Right lobe of liver (tissue), 6 donors: ENCODE data around the gene HSF2BP. TPM values are rescaled to one million over a fixed set of nuclear protein-coding genes. Genes with fewer than 3 reads are reported as not detected.
"Not testable (repeated sequence)": the region's sequence is repeated elsewhere in the genome, so short reads cannot be mapped to it uniquely, and the experiment has no call there.

Experiments
- ATAC-seq, 4 donors: fragments of 200-7000 bp; cut with Tn5 transposase; one replicate each; pipeline ENCODE4 v1.9.1; 2020; ENCODE audit warnings: mild to moderate bottlenecking in 4 of 4, moderate library complexity in 4 of 4
- DNase-seq, 3 donors: peaks; one replicate each; pipeline ENCODE4 v3.0.0-alpha.2; 2020
- H3K27ac ChIP-seq, 3 donors: fragments of 200-600 bp; one replicate each; pipeline ENCODE4 v1.8.0; 2022
- H3K27me3 ChIP-seq, 2 donors: fragments of 200-600 bp; one replicate each; pipeline ENCODE4 v1.8.0; 2022
- H3K36me3 ChIP-seq, 4 donors: fragments of 200-600 bp; sonication (generic) in 1 of 4; one replicate each; pipeline versions ENCODE4 v1.5.1 to v1.8.0; 2017 to 2022; ENCODE audit warnings: control low read depth in 1 of 4
- H3K4me1 ChIP-seq, 4 donors: fragments of 200-600 bp; sonication (generic) in 1 of 4; one replicate each; pipeline versions ENCODE4 v1.5.1 to v1.8.0; 2017 to 2022; ENCODE audit warnings: control low read depth in 1 of 4
- H3K4me3 ChIP-seq, 3 donors: fragments of 200-600 bp; one replicate each; pipeline ENCODE4 v1.8.0; 2022
- H3K9me3 ChIP-seq, 4 donors: fragments of 200-600 bp; sonication (generic) in 1 of 4; one replicate each; pipeline versions ENCODE4 v1.5.1 to v1.8.0; 2017 to 2022; ENCODE audit warnings: control low read depth in 1 of 4
- CTCF ChIP-seq, 4 donors: fragments of 200-600 bp in 3 of 4; fragments of 450-650 bp in 1 of 4; IDR thresholded peaks; one replicate each; pipeline versions ENCODE4 v1.5.1 to v1.8.0; 2016 to 2022; ENCODE audit warnings: antibody characterized with exemption in 4 of 4, mild to moderate bottlenecking in 2 of 4
- POLR2A ChIP-seq: fragments of 450-650 bp; IDR thresholded peaks from one replicate; pipeline ENCODE4 v1.6.1; 2017; ENCODE audit warnings: antibody characterized with exemption, mild to moderate bottlenecking
- WGBS: methylation state at CpG from one replicate; pipeline ENCODE4 v1.1.6; 2018; ENCODE audit warnings: low coverage, low lambda C conversion rate; ENCODE audit not compliant: insufficient coverage; ENCODE audit errors: missing lambda C conversion rate; 5-methylcytosine and 5-hydroxymethylcytosine counted together
- intact Hi-C, 2 donors: fragments of 100-400 bp; cut with DNase I; formaldehyde crosslinking; loops; one replicate each; pipeline versions ENCODE4 v1.11.2 to v1.14.1; 2022
- total RNA-seq, 6 experiments: library from RNA; depleted of rRNA in 2 of 6; stranded (reverse); fragments of >200 nt in 2 of 6; fragmentation: NEBNext Ultra II Directional in 3 of 6; extraction: Animal tissue kit (Norgen Biotek cat#: 25700) in 3 of 6; gene quantifications; one replicate each; pipeline versions ENCODE4 v1.1.0 to v1.2.4, GENCODE V29; 2016 to 2023
- donor health status: DM: no; HTN: yes; CAD: no.
- donor health status: DM: no; HTN: no; CAD: no.
- donor health status: DM: no; HTN: no; CAD: no.
- donor health status: DM: no; HTN: yes; CAD: no.
- donor health status: DM: no; HTN: yes; CAD: no.

The HSF2BP gene
- total RNA-seq, 6 experiments from 2014 or later: 0.25 to 0.62 (median 0.37) TPM; not detected in 2

GRCh38 chr21:43684424-43684823, 25.1 kb upstream of the HSF2BP start:
- Histone ChIP-seq H3K9me3 (no peaks in the 10 kb centered on the region), H3K4me3 (no peak overlapping the region), H3K4me1 (peaks cover 0 to 9% (median 0%) of the 10 kb centered on the region in 4 donors), H3K27ac (no peak overlapping the region), H3K36me3 (peaks cover 0 to 58% (median 21%) of the 10 kb centered on the region in 4 donors), H3K27me3 (no peaks in the 10 kb centered on the region)
- no peak for TF ChIP-seq CTCF (IDR thresholded peaks at IDR 0.05)
- no peak for TF ChIP-seq POLR2A
- intact Hi-C loops: no loop called here
- no peak for DNase-seq
- ATAC-seq: peak; percentile 34 to 68 (median 54)
- 75% methylated on average over 2 of the region's 3 CpGs for WGBS

DNA sequence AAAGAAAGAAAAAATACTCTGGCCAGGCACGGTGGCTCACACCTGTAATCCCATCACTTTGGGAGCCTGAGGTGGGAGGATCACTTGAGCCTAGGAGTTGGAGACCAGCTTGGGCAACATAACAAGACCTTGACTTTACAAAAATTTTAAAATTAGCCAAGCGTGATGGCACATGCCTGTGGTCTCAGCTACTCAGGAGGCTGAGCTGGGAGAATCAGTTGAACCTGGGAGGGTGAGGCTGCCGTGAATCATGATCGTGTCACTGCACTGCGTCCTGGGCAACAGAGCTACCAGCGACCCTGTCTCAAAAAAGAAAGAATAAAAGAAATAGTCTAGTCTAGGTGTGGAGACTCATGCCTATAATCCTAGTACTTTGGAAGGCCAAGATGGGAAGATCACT, 22.4 kb upstream of the HSF2BP start:
- ATAC-seq (no peak), DNase-seq (no peak)
- Histone ChIP-seq H3K9me3 (no peaks in the 10 kb centered on the region), H3K36me3 (peaks cover 0 to 42% (median 18%) of the 10 kb centered on the region in 4 donors), H3K4me3 (no peak overlapping the region), H3K27me3 (no peaks in the 10 kb centered on the region), H3K27ac (no peak overlapping the region), H3K4me1 (peaks cover 0 to 9% (median 0%) of the 10 kb centered on the region in 4 donors)
- TF ChIP-seq POLR2A: no peak
- TF ChIP-seq CTCF (IDR thresholded peaks at IDR 0.05): no peak
- intact Hi-C loops: no loop called here
- WGBS: 100% methylated on average over 6 of the region's 6 CpGs

- H3K4me1 ChIP-seq, H3K4me3 ChIP-seq, H3K27me3 ChIP-seq, ATAC-seq, H3K9me3 ChIP-seq, H3K27ac ChIP-seq, intact Hi-C loops, DNase-seq: not testable (repeated sequence)
- WGBS: no CpG with 5 or more reads among the region's 6 CpGs
- peaks cover 0 to 42% (median 16%) of the 10 kb centered on the region in 4 donors for H3K36me3 ChIP-seq
Observed at GRCh38 chr21:43680421-43680820, 21.1 kb upstream of the HSF2BP start.

- peaks cover 0 to 41% (median 14%) of the 10 kb centered on the region in 4 donors for H3K36me3 ChIP-seq
- no peaks in the 10 kb centered on the region for H3K9me3 ChIP-seq
- DNase-seq (no peak), ATAC-seq (peak in 2 of 4 donors; percentile 38 to 69)
- H3K4me3 ChIP-seq: no peak overlapping the region
- WGBS: 41% methylated on average over 10 of the region's 12 CpGs
- H3K27ac ChIP-seq: no peak overlapping the region
- TF ChIP-seq CTCF (IDR thresholded peaks at IDR 0.05): no peak
- peaks cover 0 to 9% (median 0%) of the 10 kb centered on the region in 4 donors for H3K4me1 ChIP-seq
- intact Hi-C loops: no loop called here
- no peaks in the 10 kb centered on the region for H3K27me3 ChIP-seq
Observed at GRCh38 chr21:43679951-43680350, 20.7 kb upstream of the HSF2BP start.

DNA sequence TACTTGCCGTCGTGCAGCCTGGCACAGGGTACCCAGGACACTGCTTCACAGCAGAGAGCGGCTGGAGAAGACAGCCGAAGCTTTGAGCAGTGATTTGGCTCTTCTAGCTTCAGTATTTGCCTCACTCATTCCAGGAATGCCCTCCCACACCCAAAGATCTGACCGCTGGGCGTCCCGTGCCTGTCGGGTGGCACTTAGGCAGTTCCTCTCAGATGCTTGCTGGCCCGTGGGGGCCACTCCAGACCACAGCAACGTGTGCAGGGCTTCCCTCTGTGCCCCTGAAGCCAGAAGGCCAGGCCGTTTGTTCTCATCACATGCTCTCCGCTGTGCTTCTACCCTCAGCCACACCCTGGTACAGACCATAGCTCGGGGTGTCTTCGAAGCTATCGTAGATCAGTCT, 17.1 kb upstream of the HSF2BP start:
- no peak overlapping the region for H3K27ac ChIP-seq
- DNase-seq: peak in 1 of 3 donors; percentile 10
- 100% methylated on average over 9 of the region's 15 CpGs for WGBS
- H3K9me3 ChIP-seq: no peaks in the 10 kb centered on the region
- intact Hi-C loops: no loop called here
- peaks cover 0 to 35% (median 7%) of the 10 kb centered on the region in 4 donors for H3K36me3 ChIP-seq
- ATAC-seq: no peak
- peaks cover 0 to 9% (median 0%) of the 10 kb centered on the region in 4 donors for H3K4me1 ChIP-seq
- TF ChIP-seq POLR2A (no peak), CTCF (IDR thresholded peaks at IDR 0.05) (no peak)
- H3K4me3 ChIP-seq: no peak overlapping the region
- no peaks in the 10 kb centered on the region for H3K27me3 ChIP-seq
